Measurements from ENCODE around the gene NPIPA1.
"Not testable (repeated sequence)": the region's sequence is repeated elsewhere in the genome, so short reads cannot be mapped to it uniquely, and the experiment has no call there.

GRCh38 chr16:14909744-14910143 is 27.5 kb upstream of the NPIPA1 start:
- TF ChIP-seq CTCF (conservative IDR thresholded peaks at IDR 0.05; ENCODE audit: low read length); EZH2phosphoT487 (IDR thresholded peaks at IDR 0.05; ENCODE audit: borderline replicate concordance, low read depth, low read length): not testable (repeated sequence)
